A673 (cell line): ENCODE data around the gene SLC48A1. TPM values are rescaled to one million over a fixed set of nuclear protein-coding genes. Genes with fewer than 3 reads are reported as not detected.

ENCODE experiments used
- BruUV-seq: library from RNA; stranded (reverse); fragments of 400-500 nt; replicated peaks from 2 replicates; lab custom pipeline; 2021; lab: Mats Ljungman, UMichigan
- CTCF ChIA-PET: fragments of 300-600 bp; sonication (Branson Sonifier 250); formaldehyde crosslinking; loops from one replicate; lab custom pipeline; 2022; ENCODE audit warnings: antibody characterized with exemption; lab: Charles Lee
- POLR2A ChIA-PET: fragments of 300-600 bp; sonication (Branson Sonifier 250); formaldehyde crosslinking; loops from one replicate; lab custom pipeline; 2022; ENCODE audit warnings: antibody characterized with exemption; ENCODE audit not compliant: low non-redundant PET; lab: Charles Lee
- DNase-seq: peaks from one replicate; pipeline ENCODE4 v3.0.0-alpha.2; 2015; ENCODE audit warnings: low spot score
- H3K27ac ChIP-seq: fragments of 200-600 bp; sonication (generic); 2 replicates; pipeline ENCODE4 v1.5.1; 2016; ENCODE audit warnings: mixed run types, low read depth, mild to moderate bottlenecking, mixed read lengths, antibody characterized with exemption, low read length; ENCODE audit not compliant: poor library complexity, severe bottlenecking
- H3K27me3 ChIP-seq: fragments of 200-600 bp; sonication (generic); replicated peaks from 2 replicates; pipeline ENCODE4 v1.6.1; 2017; ENCODE audit warnings: mixed run types, low read depth, mild to moderate bottlenecking, mixed read lengths, antibody characterized with exemption, low read length; ENCODE audit not compliant: insufficient read depth, poor library complexity
- H3K36me3 ChIP-seq: fragments of 200-600 bp; sonication (generic); 2 replicates; pipeline ENCODE4 v1.6.1; 2016; ENCODE audit warnings: mixed run types, mild to moderate bottlenecking, mixed read lengths, antibody characterized with exemption, low read length; ENCODE audit not compliant: insufficient read depth, poor library complexity, severe bottlenecking
- H3K4me1 ChIP-seq: fragments of 200-600 bp; sonication (generic); 2 replicates; pipeline ENCODE4 v1.6.1; 2017; ENCODE audit warnings: mixed run types, mild to moderate bottlenecking, mixed read lengths, antibody characterized with exemption, low read length; ENCODE audit not compliant: insufficient read depth, poor library complexity, severe bottlenecking
- H3K4me3 ChIP-seq: fragments of 200-600 bp; sonication (generic); 2 replicates; pipeline ENCODE4 v1.5.1; 2016; ENCODE audit warnings: low read depth, mixed run types, mild to moderate bottlenecking, mixed read lengths, low read length; ENCODE audit not compliant: poor library complexity, severe bottlenecking
- H3K9me3 ChIP-seq: fragments of 200-600 bp; sonication (generic); 2 replicates; pipeline ENCODE4 v1.6.1; 2016; ENCODE audit warnings: mixed run types, low read depth, mild to moderate bottlenecking, mixed read lengths, antibody characterized with exemption, low read length; ENCODE audit not compliant: poor library complexity, severe bottlenecking
- EZH2 ChIP-seq: fragments of 200-600 bp; sonication (generic); IDR thresholded peaks from 2 replicates; pipeline ENCODE4 v1.6.1; 2017; ENCODE audit warnings: borderline replicate concordance, low read depth, mild to moderate bottlenecking, mixed read lengths, antibody characterized with exemption, low read length; ENCODE audit not compliant: poor library complexity, severe bottlenecking
- intact Hi-C: fragments of 100-400 bp; cut with micrococcal nuclease; formaldehyde crosslinking; loops from one replicate; pipeline ENCODE4 v1.10.0; 2022; ENCODE audit not compliant: unreplicated experiment
- total RNA-seq: library from RNA; stranded (reverse); gene quantifications from 2 replicates; pipeline ENCODE4 v1.2.3, GENCODE V29; 2021
- TF ChIP-seq, protein P1 (sequence below): fragments of 300-800, 200-600 bp; sonication (generic); conservative IDR thresholded peaks from 2 replicates; pipeline ENCODE4 v1.5.1; 2017; ENCODE audit warnings: low read depth, mild to moderate bottlenecking, antibody characterized with exemption, low read length, moderate library complexity, mixed read lengths

SLC48A1 gene
- total RNA-seq, 1 experiment from 2014 or later, result 39.3 TPM

DNA sequence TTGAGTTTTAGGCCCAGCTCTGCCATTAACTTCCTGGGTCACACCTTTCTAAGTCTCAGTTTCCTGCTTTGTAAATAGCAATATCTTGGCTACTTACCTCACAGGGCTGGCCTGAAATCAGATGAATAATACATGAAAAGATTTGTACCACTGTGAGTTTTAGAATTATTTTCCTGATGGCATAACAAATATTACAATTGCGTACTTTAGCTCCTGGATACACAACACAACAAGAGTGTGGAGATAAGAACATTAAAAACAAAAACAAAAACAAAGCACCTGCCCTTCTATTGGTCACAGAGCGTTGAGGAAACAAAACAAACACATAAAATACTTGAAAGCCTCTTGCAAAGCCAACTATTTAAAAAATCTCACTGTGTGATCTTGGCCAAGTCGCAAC lies 51.6 kb downstream of the SLC48A1 start:
- no peaks in the 10 kb centered on the region for H3K36me3 ChIP-seq
- no peak for DNase-seq
- H3K27me3 ChIP-seq, result no peaks in the 10 kb centered on the region
- no peak for TF ChIP-seq EZH2
- TF ChIP-seq, protein P1, sequence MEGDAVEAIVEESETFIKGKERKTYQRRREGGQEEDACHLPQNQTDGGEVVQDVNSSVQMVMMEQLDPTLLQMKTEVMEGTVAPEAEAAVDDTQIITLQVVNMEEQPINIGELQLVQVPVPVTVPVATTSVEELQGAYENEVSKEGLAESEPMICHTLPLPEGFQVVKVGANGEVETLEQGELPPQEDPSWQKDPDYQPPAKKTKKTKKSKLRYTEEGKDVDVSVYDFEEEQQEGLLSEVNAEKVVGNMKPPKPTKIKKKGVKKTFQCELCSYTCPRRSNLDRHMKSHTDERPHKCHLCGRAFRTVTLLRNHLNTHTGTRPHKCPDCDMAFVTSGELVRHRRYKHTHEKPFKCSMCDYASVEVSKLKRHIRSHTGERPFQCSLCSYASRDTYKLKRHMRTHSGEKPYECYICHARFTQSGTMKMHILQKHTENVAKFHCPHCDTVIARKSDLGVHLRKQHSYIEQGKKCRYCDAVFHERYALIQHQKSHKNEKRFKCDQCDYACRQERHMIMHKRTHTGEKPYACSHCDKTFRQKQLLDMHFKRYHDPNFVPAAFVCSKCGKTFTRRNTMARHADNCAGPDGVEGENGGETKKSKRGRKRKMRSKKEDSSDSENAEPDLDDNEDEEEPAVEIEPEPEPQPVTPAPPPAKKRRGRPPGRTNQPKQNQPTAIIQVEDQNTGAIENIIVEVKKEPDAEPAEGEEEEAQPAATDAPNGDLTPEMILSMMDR, result no peak
- ChIA-PET POLR2A (no interaction called here), CTCF (no interaction called here)
- no peak overlapping the region for H3K27ac ChIP-seq
- BruUV-seq, result no TSS peak
- no peaks in the 10 kb centered on the region for H3K9me3 ChIP-seq
- intact Hi-C loops, result no loop called here
- H3K4me3 ChIP-seq, result no peak overlapping the region
- H3K4me1 ChIP-seq, result peaks cover 28% of the 10 kb centered on the region

DNA sequence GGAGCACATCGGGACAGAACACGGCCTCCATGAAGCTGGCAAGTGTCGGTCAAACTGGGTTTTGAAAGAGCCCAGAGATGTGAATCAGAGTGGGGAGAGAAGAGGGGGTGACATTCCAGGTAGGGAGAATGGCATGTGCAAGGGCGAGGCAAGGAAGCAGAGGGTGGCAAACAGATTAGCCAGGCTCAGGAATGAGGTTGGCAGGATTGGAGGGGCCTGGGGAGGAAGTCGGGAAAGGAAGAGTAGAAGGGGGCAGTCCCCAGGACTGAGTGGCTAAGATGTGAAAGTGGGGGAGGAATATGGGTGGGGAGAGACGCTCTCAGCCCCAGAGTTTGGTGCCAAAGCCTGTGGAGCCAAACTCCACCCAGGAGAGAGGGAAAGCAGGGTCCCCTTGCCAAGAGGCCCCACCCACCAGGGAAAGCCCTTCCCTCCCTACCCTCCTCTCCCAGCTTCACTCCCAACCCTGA lies 52.2 kb downstream of the SLC48A1 start:
- Histone ChIP-seq H3K36me3 (no peaks in the 10 kb centered on the region), H3K4me3 (no peak overlapping the region), H3K4me1 (peaks cover 27% of the 10 kb centered on the region), H3K27ac (no peak overlapping the region), H3K9me3 (no peaks in the 10 kb centered on the region), H3K27me3 (no peaks in the 10 kb centered on the region)
- CTCF ChIA-PET, result no interaction called here
- no peak for TF ChIP-seq EZH2
- no peak for DNase-seq
- BruUV-seq, result no TSS peak
- intact Hi-C loops, result no loop called here
- POLR2A ChIA-PET, result no interaction called here

DNA sequence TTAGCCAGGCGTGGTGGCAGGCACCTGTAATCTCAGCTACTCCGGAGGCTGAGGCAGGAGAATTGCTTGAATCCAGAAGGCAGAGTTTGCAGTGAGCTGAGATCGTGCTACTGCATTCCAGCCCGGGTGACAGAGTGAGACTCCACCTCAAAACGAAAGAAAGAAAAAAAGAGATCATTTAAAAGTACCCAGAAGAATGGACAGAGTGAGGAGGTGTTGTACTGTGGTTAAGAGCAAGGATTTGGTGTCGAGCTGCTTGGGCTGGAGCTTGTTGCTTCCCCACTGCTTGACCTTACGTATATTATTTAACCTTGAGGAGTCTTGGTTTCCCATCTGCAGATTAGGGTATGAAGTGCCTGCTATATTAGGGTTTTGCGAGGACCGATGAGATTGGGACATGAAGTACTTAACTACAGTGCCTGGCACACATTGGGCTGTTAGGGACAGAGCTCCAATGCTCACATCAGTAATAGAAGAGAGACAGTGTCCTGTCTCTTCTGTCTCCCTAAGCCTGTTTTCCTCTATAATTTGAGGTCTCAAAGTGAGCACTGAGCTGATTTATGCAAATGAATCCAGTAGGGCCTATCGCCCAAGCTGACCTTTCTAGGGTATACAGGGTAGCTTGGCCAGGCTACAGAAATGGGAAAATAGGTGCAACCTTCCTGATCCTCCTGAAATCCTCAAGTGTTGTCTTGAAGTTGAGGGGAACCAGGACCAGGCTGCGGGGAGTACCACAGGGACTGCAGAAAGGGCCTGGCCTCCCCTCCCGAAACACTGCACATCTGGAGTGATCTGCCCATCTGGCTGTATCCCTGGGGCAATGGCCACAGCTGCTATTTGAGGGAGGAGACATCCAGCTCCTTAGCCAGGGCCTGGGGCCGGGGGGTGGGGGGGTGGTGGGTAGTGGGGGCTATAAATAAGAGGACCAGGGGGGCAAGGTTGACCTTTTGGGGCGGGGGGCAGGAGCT lies 55.3 kb downstream of the SLC48A1 start:
- ChIA-PET CTCF (interaction anchor here (1.2 to 1.3 kb wide), 2 partner anchors 10 to 31 kb away, joined by 5 read pairs; no protein-coding TSS in a partner anchor), POLR2A (no interaction called here)
- intact Hi-C loops, result no loop called here
- Histone ChIP-seq H3K27me3 (no peaks in the 10 kb centered on the region), H3K27ac (no peak overlapping the region), H3K4me3 (no peak overlapping the region), H3K36me3 (no peaks in the 10 kb centered on the region), H3K9me3 (no peaks in the 10 kb centered on the region), H3K4me1 (peaks cover 10% of the 10 kb centered on the region)
- no peak for DNase-seq
- TF ChIP-seq EZH2, result no peak
- TF ChIP-seq, protein P1, result no peak
- BruUV-seq, result no TSS peak
